ENCODE data around the gene KLHL6. TPM values are rescaled to one million over a fixed set of nuclear protein-coding genes. Genes with fewer than 3 reads are reported as not detected.

Gene KLHL6
- total RNA-seq, 2 experiments from 2014 or later, result 32.4 to 32.6 TPM

- H3K27me3 Mint-ChIP-seq, result no peaks in the 10 kb centered on the region
- ChIA-PET CTCF (interaction anchor here (1.1 to 1.2 kb wide), 2 partner anchors 8 to 14 kb away, joined by 3 read pairs; no protein-coding TSS in a partner anchor), POLR2A (no interaction called here)
- no peaks in the 10 kb centered on the region for H3K9me3 Mint-ChIP-seq
- intact Hi-C loops (cut with micrococcal nuclease), result no loop called here
- H3K36me3 Mint-ChIP-seq (ENCODE audit: low read depth), result peaks cover 35% of the 10 kb centered on the region
- H3K4me1 Mint-ChIP-seq (ENCODE audit: low read depth), result peaks cover 78% of the 10 kb centered on the region
- no peak overlapping the region for H3K4me3 Mint-ChIP-seq
- no peak overlapping the region for H3K27ac Mint-ChIP-seq
- no peak for TF ChIP-seq CTCF (IDR thresholded peaks at IDR 0.05)
- DNase-seq, result no peak
- no peak for ATAC-seq
These were observed 8.9 kb downstream of the KLHL6 start for GRCh38 chr3:183546625-183547024.

- ChIA-PET POLR2A (no interaction called here), CTCF (interaction anchor here (1.1 kb wide), 1 partner anchor 13 kb away, joined by 3 read pairs; no protein-coding TSS in a partner anchor)
- Mint-ChIP-seq H3K9me3 (no peaks in the 10 kb centered on the region), H3K27me3 (no peaks in the 10 kb centered on the region), H3K36me3 (ENCODE audit: low read depth) (peaks cover 30% of the 10 kb centered on the region), H3K4me1 (ENCODE audit: low read depth) (peaks cover 80% of the 10 kb centered on the region), H3K27ac (no peak overlapping the region), H3K4me3 (no peak overlapping the region)
- ATAC-seq (no peak), DNase-seq (no peak)
- no peak for TF ChIP-seq CTCF (IDR thresholded peaks at IDR 0.05)
- intact Hi-C loops (cut with micrococcal nuclease), result no loop called here
These were observed 9.8 kb downstream of the KLHL6 start for GRCh38 chr3:183545708-183546107.

- peaks cover 28% of the 10 kb centered on the region for H3K36me3 Mint-ChIP-seq (ENCODE audit: low read depth)
- no peak for TF ChIP-seq CTCF (IDR thresholded peaks at IDR 0.05)
- CTCF ChIA-PET, result interaction anchor here (1.1 to 1.5 kb wide), 4 partner anchors 13 to 74 kb away, joined by 3 to 6 read pairs (median 4); no protein-coding TSS in a partner anchor
- H3K4me3 Mint-ChIP-seq, result no peak overlapping the region
- ATAC-seq (no peak), DNase-seq (no peak)
- H3K9me3 Mint-ChIP-seq, result no peaks in the 10 kb centered on the region
- H3K27me3 Mint-ChIP-seq, result no peaks in the 10 kb centered on the region
- intact Hi-C loops (cut with micrococcal nuclease), result no loop called here
- H3K4me1 Mint-ChIP-seq (ENCODE audit: low read depth), result peaks cover 84% of the 10 kb centered on the region
- H3K27ac Mint-ChIP-seq, result peak overlapping the region; percentile 78
- POLR2A ChIA-PET, result interaction anchor here (0.9 kb wide), 1 partner anchor 14 kb away, joined by 3 read pairs; no protein-coding TSS in a partner anchor
These were observed 13.2 kb downstream of the KLHL6 start for GRCh38 chr3:183542355-183542754.

- ATAC-seq, result peak; percentile 80
- ChIA-PET POLR2A (interaction anchor here (0.7 to 0.9 kb wide), 3 partner anchors 11 to 47 kb away, joined by 3 to 4 read pairs (median 3); no protein-coding TSS in a partner anchor), CTCF (interaction anchor here (1.1 to 1.5 kb wide), 4 partner anchors 12 to 72 kb away, joined by 3 to 7 read pairs (median 5); no protein-coding TSS in a partner anchor)
- peaks cover 84% of the 10 kb centered on the region for H3K4me1 Mint-ChIP-seq (ENCODE audit: low read depth)
- H3K27me3 Mint-ChIP-seq, result no peaks in the 10 kb centered on the region
- no peak for DNase-seq
- H3K36me3 Mint-ChIP-seq (ENCODE audit: low read depth), result peaks cover 27% of the 10 kb centered on the region
- TF ChIP-seq CTCF (IDR thresholded peaks at IDR 0.05), result no peak
- no peaks in the 10 kb centered on the region for H3K9me3 Mint-ChIP-seq
- peak overlapping the region; percentile 78 for H3K27ac Mint-ChIP-seq
- peak overlapping the region; percentile 2 for H3K4me3 Mint-ChIP-seq
- intact Hi-C loops (cut with micrococcal nuclease), result no loop called here
These were observed 13.8 kb downstream of the KLHL6 start for GRCh38 chr3:183541738-183542137.

- H3K27me3 Mint-ChIP-seq, result no peaks in the 10 kb centered on the region
- CTCF ChIA-PET, result interaction anchor here (1.1 to 1.5 kb wide), 4 partner anchors 11 to 72 kb away, joined by 3 to 7 read pairs (median 5); no protein-coding TSS in a partner anchor
- DNase-seq (no peak), ATAC-seq (peak; percentile 22)
- POLR2A ChIA-PET, result interaction anchor here (0.7 to 1.1 kb wide), 5 partner anchors 11 to 156 kb away, joined by 3 to 4 read pairs (median 3); partner anchors contain the start of gene YEATS2
- peak overlapping the region; percentile 78 for H3K27ac Mint-ChIP-seq
- H3K4me3 Mint-ChIP-seq, result peak overlapping the region; percentile 3
- H3K9me3 Mint-ChIP-seq, result no peaks in the 10 kb centered on the region
- intact Hi-C loops (cut with micrococcal nuclease), result no loop called here
- H3K4me1 Mint-ChIP-seq (ENCODE audit: low read depth), result peaks cover 86% of the 10 kb centered on the region
- peaks cover 27% of the 10 kb centered on the region for H3K36me3 Mint-ChIP-seq (ENCODE audit: low read depth)
- no peak for TF ChIP-seq CTCF (IDR thresholded peaks at IDR 0.05)
These were observed 14.3 kb downstream of the KLHL6 start for GRCh38 chr3:183541235-183541655.
